Measurements from ENCODE around the gene TMEM273. TPM values are rescaled to one million over a fixed set of nuclear protein-coding genes. Genes with fewer than 3 reads are reported as not detected.

Gene TMEM273
- total and polyA plus RNA-seq, 4 donors, result 12.0 to 41.8 (median 17.5) TPM

GRCh38 chr10:49174926-49175500 lies 13.2 kb downstream of the TMEM273 start:
- no peaks in the 10 kb centered on the region for H3K9me3 ChIP-seq (ENCODE audit: control insufficient read depth in 4 of 4, insufficient read depth in 3 of 4, low read length in 3 of 4)
- WGBS, 2 donors, result 88 to 92% methylated on average over 10 of the region's 10 CpGs
- H3K4me3 ChIP-seq, result no peak overlapping the region
- DNase-seq (no peak), ATAC-seq (ENCODE audit: insufficient read depth, low FRiP score) (no peak)
- H3K9ac ChIP-seq (ENCODE audit: insufficient read depth in 1 of 2, low read length in 2 of 2), result no peak overlapping the region
- no peak for TF ChIP-seq CTCF (IDR thresholded peaks at IDR 0.05; ENCODE audit: control extremely low read depth, extremely low read depth)
- no peak overlapping the region for H3K27ac ChIP-seq (ENCODE audit: low read depth in 1 of 2, low read length in 1 of 2)
- no peaks in the 10 kb centered on the region for H3K36me3 ChIP-seq (ENCODE audit: control insufficient read depth in 4 of 4, insufficient read depth in 4 of 4, low read length in 4 of 4)
- H3K4me1 ChIP-seq (ENCODE audit: control insufficient read depth in 5 of 5, insufficient read depth in 5 of 5, low read length in 5 of 5), result peaks cover 0 to 14% (median 5%) of the 10 kb centered on the region in 5 donors
- no peaks in the 10 kb centered on the region for H3K27me3 ChIP-seq (ENCODE audit: control insufficient read depth in 3 of 3, insufficient read depth in 3 of 3, low read length in 2 of 3)

GRCh38 chr10:49174261-49174925 lies 13.8 kb downstream of the TMEM273 start:
- TF ChIP-seq CTCF (IDR thresholded peaks at IDR 0.05; ENCODE audit: control extremely low read depth, extremely low read depth), result no peak
- no peaks in the 10 kb centered on the region for H3K36me3 ChIP-seq (ENCODE audit: control insufficient read depth in 4 of 4, insufficient read depth in 4 of 4, low read length in 4 of 4)

GRCh38 chr10:49173853-49174252 lies 14.3 kb downstream of the TMEM273 start:
- no peak for TF ChIP-seq CTCF (IDR thresholded peaks at IDR 0.05; ENCODE audit: control extremely low read depth, extremely low read depth)
- ATAC-seq (ENCODE audit: insufficient read depth, low FRiP score) (no peak), DNase-seq (no peak)
- no peak overlapping the region for H3K4me3 ChIP-seq
- no peaks in the 10 kb centered on the region for H3K9me3 ChIP-seq (ENCODE audit: control insufficient read depth in 4 of 4, insufficient read depth in 3 of 4, low read length in 3 of 4)
- peaks cover 0 to 14% (median 5%) of the 10 kb centered on the region in 5 donors for H3K4me1 ChIP-seq (ENCODE audit: control insufficient read depth in 5 of 5, insufficient read depth in 5 of 5, low read length in 5 of 5)
- H3K36me3 ChIP-seq (ENCODE audit: control insufficient read depth in 4 of 4, insufficient read depth in 4 of 4, low read length in 4 of 4), result no peaks in the 10 kb centered on the region
- H3K27ac ChIP-seq (ENCODE audit: low read depth in 1 of 2, low read length in 1 of 2), result no peak overlapping the region
- WGBS, 2 donors, result 78 to 88% methylated on average over 4 of the region's 4 CpGs
- H3K9ac ChIP-seq (ENCODE audit: insufficient read depth in 1 of 2, low read length in 2 of 2), result no peak overlapping the region
- no peaks in the 10 kb centered on the region for H3K27me3 ChIP-seq (ENCODE audit: control insufficient read depth in 3 of 3, insufficient read depth in 3 of 3, low read length in 2 of 3)

More at GRCh38 chr10:49174261-49174925, 13.8 kb downstream of the TMEM273 start:
- Histone ChIP-seq H3K4me1 (ENCODE audit: control insufficient read depth in 5 of 5, insufficient read depth in 5 of 5, low read length in 5 of 5) (peaks cover 0 to 14% (median 5%) of the 10 kb centered on the region in 5 donors), H3K4me3 (no peak overlapping the region), H3K9ac (ENCODE audit: insufficient read depth in 1 of 2, low read length in 2 of 2) (no peak overlapping the region), H3K27ac (ENCODE audit: low read depth in 1 of 2, low read length in 1 of 2) (no peak overlapping the region), H3K9me3 (ENCODE audit: control insufficient read depth in 4 of 4, insufficient read depth in 3 of 4, low read length in 3 of 4) (no peaks in the 10 kb centered on the region), H3K27me3 (ENCODE audit: control insufficient read depth in 3 of 3, insufficient read depth in 3 of 3, low read length in 2 of 3) (no peaks in the 10 kb centered on the region)
- DNase-seq, result no peak
- WGBS, 2 donors, result 59 to 71% methylated on average over 15 of the region's 15 CpGs
- ATAC-seq (ENCODE audit: insufficient read depth, low FRiP score), result no peak
